ENCODE data around the gene LGALS13.

DNA sequence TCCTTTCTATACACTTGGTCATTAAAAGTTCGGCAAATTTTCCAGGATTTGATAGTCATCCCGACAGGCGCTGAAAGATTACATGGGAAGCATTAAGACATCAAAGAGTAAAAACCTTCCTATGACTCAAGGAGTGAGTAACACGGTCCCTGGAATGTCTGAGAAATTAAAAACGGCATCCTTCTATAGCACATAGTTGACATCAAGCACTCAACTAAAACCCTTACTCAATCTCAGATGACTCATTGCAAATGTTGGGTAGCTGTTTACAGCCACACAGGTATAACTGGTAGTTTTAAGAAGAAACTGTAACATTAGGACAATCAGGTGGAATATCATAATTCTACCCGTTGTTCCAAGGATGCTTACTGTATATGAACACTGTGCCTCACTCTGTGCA lies 6.4 kb upstream of the LGALS13 start:
- TF ChIP-seq YY1 (IDR thresholded peaks at IDR 0.05; ENCODE audit: insufficient read depth, insufficient read length) (no peak), ZNF274 (IDR thresholded peaks at IDR 0.05; ENCODE audit: low read depth, low read length) (no peak)

Data from NT2/D1 (cell line).